H1 (cell line): ENCODE measurements around the gene PRDX5. TPM values are rescaled to one million over a fixed set of nuclear protein-coding genes. Genes with fewer than 3 reads are reported as not detected.

Experiments used
- CTCF ChIA-PET: fragments of 300-600 bp; sonication (Branson Sonifier 250); formaldehyde crosslinking; loops from one replicate; lab custom pipeline; 2021; ENCODE audit not compliant: partially characterized antibody; lab: Charles Lee
- POLR2A ChIA-PET: fragments of 300-600 bp; sonication (Branson Sonifier 250); formaldehyde crosslinking; loops from one replicate; lab custom pipeline; 2021; ENCODE audit warnings: inconsistent platforms; ENCODE audit not compliant: partially characterized antibody; lab: Charles Lee
- DNase-seq, 2 experiments: peaks; one replicate each; pipeline versions ENCODE4 v3.0.0 to v3.0.0-alpha.2; 2010 to 2022; ENCODE audit warnings: low spot score in 2 of 2, low read depth in 1 of 2, mixed read lengths in 1 of 2
- FAIRE-seq: peaks from 2 replicates; lab custom pipeline; 2011; peaks lifted over from hg19 to GRCh38; lab: Jason Lieb, UNC
- H2AFZ ChIP-seq: 2 replicates; pipeline ENCODE4 v1.8.1; 2012; ENCODE audit warnings: low read length, inconsistent platforms
- H2AK5ac ChIP-seq: 2 replicates; pipeline ENCODE4 v1.6.1; 2013; ENCODE audit warnings: low read depth, low read length
- H2BK120ac ChIP-seq: replicated peaks from 2 replicates; pipeline ENCODE3; 2013; ENCODE audit warnings: low read depth, low read length, inconsistent platforms
- H2BK12ac ChIP-seq: 2 replicates; pipeline ENCODE4 v1.6.1; 2013; ENCODE audit warnings: low read depth, low read length
- H2BK15ac ChIP-seq: 2 replicates; pipeline ENCODE4 v1.6.1; 2013; ENCODE audit warnings: low read length
- H2BK20ac ChIP-seq: 2 replicates; pipeline ENCODE4 v1.6.1; 2013; ENCODE audit warnings: low read length
- H2BK5ac ChIP-seq: 2 replicates; pipeline ENCODE4 v1.6.1; 2013; ENCODE audit warnings: low read depth, low read length
- H3K14ac ChIP-seq: 2 replicates; pipeline ENCODE4 v1.6.1; 2013; ENCODE audit warnings: inconsistent platforms; ENCODE audit not compliant: insufficient read length
- H3K18ac ChIP-seq: 2 replicates; pipeline ENCODE4 v1.6.1; 2013; ENCODE audit warnings: low read length; ENCODE audit errors: extremely low read depth
- H3K23ac ChIP-seq: 2 replicates; pipeline ENCODE4 v1.6.1; 2013; ENCODE audit warnings: inconsistent platforms; ENCODE audit not compliant: insufficient read length
- H3K23me2 ChIP-seq: 2 replicates; pipeline ENCODE4 v1.6.1; 2013; ENCODE audit warnings: low read depth, low read length
- H3K27ac ChIP-seq: 2 replicates; pipeline ENCODE4 v1.6.1; 2011; ENCODE audit warnings: low read depth, low read length, inconsistent platforms
- H3K27me3 ChIP-seq, 4 experiments: replicated peaks in 1 of 4; 1 replicate in 1 of 4; 2 replicates in 3 of 4; pipeline versions ENCODE4 v1.6.1 to v1.8.1; 2011 to 2013; ENCODE audit warnings: low read length in 3 of 4, mild to moderate bottlenecking in 3 of 4, inconsistent platforms in 2 of 4, mixed read lengths in 2 of 4, moderate library complexity in 1 of 4; ENCODE audit not compliant: control insufficient read depth in 3 of 4, insufficient read depth in 3 of 4; ENCODE audit errors: extremely low read depth in 1 of 4
- H3K36me3 ChIP-seq, 4 experiments: 2 replicates each; pipeline versions ENCODE4 v1.6.1 to v1.8.1; 2011 to 2013; ENCODE audit warnings: mild to moderate bottlenecking in 4 of 4, low read length in 3 of 4, moderate library complexity in 2 of 4, control low read depth in 1 of 4, inconsistent platforms in 1 of 4; ENCODE audit not compliant: insufficient read depth in 4 of 4, control insufficient read depth in 2 of 4
- H3K4ac ChIP-seq: replicated peaks from 2 replicates; pipeline ENCODE3; 2013; ENCODE audit warnings: low read length, low read depth, mixed read lengths, inconsistent platforms; ENCODE audit not compliant: insufficient read length
- H3K4me1 ChIP-seq, 4 experiments: replicated peaks in 1 of 4; 1 replicate in 1 of 4; 2 replicates in 3 of 4; pipeline versions ENCODE4 v1.6.1 to v1.8.1; 2011 to 2013; ENCODE audit warnings: low read length in 3 of 4, inconsistent platforms in 2 of 4, mixed read lengths in 1 of 4; ENCODE audit not compliant: insufficient read depth in 4 of 4, control insufficient read depth in 3 of 4
- H3K4me2 ChIP-seq, 2 experiments: 2 replicates each; pipeline versions ENCODE4 v1.6.1 to v1.8.1; 2011 to 2013; ENCODE audit warnings: low read depth in 2 of 2, low read length in 2 of 2, control low read depth in 1 of 2, inconsistent platforms in 1 of 2, mild to moderate bottlenecking in 1 of 2; ENCODE audit not compliant: insufficient read depth in 1 of 2
- H3K4me3 ChIP-seq, 4 experiments: fragments of 200-600, 300-600 bp in 1 of 4; sonication (generic), shearing (Covaris generic), sonication (Bioruptor Twin) in 1 of 4; 2 replicates each; pipeline versions ENCODE4 v1.5.1 to v1.8.1; 2011 to 2016; ENCODE audit warnings: low read length in 4 of 4, low read depth in 3 of 4, control low read depth in 2 of 4, inconsistent platforms in 2 of 4, mild to moderate bottlenecking in 2 of 4, mixed read lengths in 1 of 4, moderate library complexity in 1 of 4; ENCODE audit not compliant: insufficient read depth in 2 of 4; ENCODE audit errors: extremely low read depth in 1 of 4
- H3K56ac ChIP-seq: replicated peaks from 2 replicates; pipeline ENCODE3; 2013; ENCODE audit warnings: low read depth, mild to moderate bottlenecking, mixed read lengths, low read length, inconsistent platforms; ENCODE audit not compliant: insufficient read length
- H3K79me1 ChIP-seq: 2 replicates; pipeline ENCODE4 v1.6.1; 2013; ENCODE audit warnings: low read depth, low read length, control low read depth
- H3K79me2 ChIP-seq, 2 experiments: 2 replicates each; pipeline versions ENCODE4 v1.6.1 to v1.8.1; 2012 to 2013; ENCODE audit warnings: low read length in 2 of 2, mild to moderate bottlenecking in 2 of 2, inconsistent platforms in 1 of 2; ENCODE audit not compliant: insufficient read depth in 2 of 2, control insufficient read depth in 1 of 2
- H3K9ac ChIP-seq, 4 experiments: replicated peaks in 1 of 4; 1 replicate in 1 of 4; 2 replicates in 3 of 4; pipeline versions ENCODE4 v1.6.1 to v1.8.1; 2011 to 2013; ENCODE audit warnings: low read depth in 3 of 4, low read length in 3 of 4, control low read depth in 2 of 4, mild to moderate bottlenecking in 2 of 4, moderate library complexity in 2 of 4, inconsistent platforms in 1 of 4; ENCODE audit errors: extremely low read depth in 1 of 4
- H3K9me3 ChIP-seq, 2 experiments: 2 replicates each; pipeline versions ENCODE4 v1.6.1 to v1.8.1; 2012 to 2013; ENCODE audit warnings: mild to moderate bottlenecking in 2 of 2, moderate library complexity in 2 of 2, control low read depth in 1 of 2, inconsistent platforms in 1 of 2, low read depth in 1 of 2, low read length in 1 of 2, mixed read lengths in 1 of 2; ENCODE audit not compliant: insufficient read depth in 2 of 2
- H4K20me1 ChIP-seq, 2 experiments: replicated peaks in 1 of 2; 2 replicates each; pipeline versions ENCODE3 to v1.8.1; 2011 to 2013; ENCODE audit warnings: inconsistent platforms in 2 of 2, low read length in 2 of 2, mild to moderate bottlenecking in 1 of 2; ENCODE audit not compliant: insufficient read depth in 2 of 2, control insufficient read depth in 1 of 2
- H4K5ac ChIP-seq: 2 replicates; pipeline ENCODE4 v1.6.1; 2013; ENCODE audit warnings: low read length, low read depth, mixed read lengths, inconsistent platforms; ENCODE audit not compliant: insufficient read length
- H4K8ac ChIP-seq: 2 replicates; pipeline ENCODE4 v1.8.0; 2013; ENCODE audit warnings: mild to moderate bottlenecking, moderate library complexity, low read length, inconsistent platforms; ENCODE audit not compliant: insufficient read depth; ENCODE audit errors: extremely low read depth
- H4K91ac ChIP-seq: replicated peaks from 2 replicates; pipeline ENCODE3; 2013; ENCODE audit warnings: low read length, mixed read lengths, inconsistent platforms; ENCODE audit not compliant: insufficient read length
- BRCA1 ChIP-seq: IDR thresholded peaks from 2 replicates; pipeline ENCODE4 v1.6.1; 2012; ENCODE audit warnings: low read depth, low read length, improper control_type of control experiment
- EP300 ChIP-seq, 2 experiments: IDR thresholded peaks; 1 replicate in 1 of 2; 2 replicates in 1 of 2; pipeline ENCODE4 v1.6.1; 2011 to 2012; ENCODE audit warnings: low read depth in 2 of 2, low read length in 2 of 2, mild to moderate bottlenecking in 2 of 2, borderline replicate concordance in 1 of 2, inconsistent platforms in 1 of 2, moderate library complexity in 1 of 2
- HDAC2 ChIP-seq, 2 experiments: fragments of 300-600 bp in 1 of 2; sonication (generic) in 1 of 2; IDR thresholded peaks; 2 replicates each; pipeline ENCODE4 v1.6.1; 2011 to 2012; ENCODE audit warnings: low read depth in 2 of 2, low read length in 2 of 2, mild to moderate bottlenecking in 2 of 2, moderate library complexity in 2 of 2, borderline replicate concordance in 1 of 2, inconsistent platforms in 1 of 2
- HDAC6 ChIP-seq: IDR thresholded peaks from one replicate; pipeline ENCODE4 v1.7.1; 2012; ENCODE audit warnings: low read depth, mild to moderate bottlenecking, inconsistent platforms, low read length, moderate library complexity
- MAX ChIP-seq: IDR thresholded peaks from 2 replicates; pipeline ENCODE4 v1.6.1; 2012; ENCODE audit warnings: inconsistent platforms
- POU5F1 ChIP-seq: IDR thresholded peaks from 2 replicates; pipeline ENCODE4 v1.6.1; 2011; ENCODE audit warnings: low read depth, mild to moderate bottlenecking, low read length, moderate library complexity
- SIN3A ChIP-seq, 2 experiments: IDR thresholded peaks in 1 of 2; conservative IDR thresholded peaks in 1 of 2; 2 replicates each; pipeline ENCODE4 v1.6.1; 2011 to 2012; ENCODE audit warnings: low read length in 2 of 2, improper control_type of control experiment in 1 of 2, low read depth in 1 of 2, mild to moderate bottlenecking in 1 of 2
- TAF7 ChIP-seq: optimal IDR thresholded peaks from 2 replicates; pipeline ENCODE3; 2011; ENCODE audit warnings: low read depth, mild to moderate bottlenecking, inconsistent platforms, low read length, moderate library complexity, borderline replicate concordance
- TBP ChIP-seq: IDR thresholded peaks from 2 replicates; pipeline ENCODE4 v1.6.1; 2011; ENCODE audit warnings: low read depth, low read length, improper control_type of control experiment
- TEAD4 ChIP-seq: IDR thresholded peaks from 2 replicates; pipeline ENCODE4 v1.6.1; 2012; ENCODE audit warnings: low read depth, low read length, inconsistent platforms, mixed read lengths
- WGBS, 2 experiments: shearing (Covaris generic) in 1 of 2; methylation state at CpG; one replicate each; pipeline versions ENCODE4 v1.1.6 to v1.1.7; 2013 to 2015; ENCODE audit warnings: low lambda C conversion rate in 2 of 2, mixed read lengths in 2 of 2, inconsistent platforms in 1 of 2, low coverage in 1 of 2, missing lambda C conversion rate in 1 of 2; ENCODE audit not compliant: insufficient replicate concordance in 2 of 2, insufficient coverage in 1 of 2, insufficient read length in 1 of 2; ENCODE audit errors: extremely low coverage in 1 of 2, missing lambda C conversion rate in 1 of 2; 5-methylcytosine and 5-hydroxymethylcytosine counted together
- polyA plus RNA-seq, 7 experiments: library from polyadenylated mRNA; depleted of rRNA in 3 of 7; stranded (reverse) in 5 of 7; unstranded in 2 of 7; fragments of >200 nt in 5 of 7; fragments of 200-250 nt in 2 of 7; gene quantifications; 1 replicate in 5 of 7; 2 replicates in 1 of 7; 4 replicates in 1 of 7; pipeline versions ENCODE4 v1.2.1 to v1.2.3, GENCODE V29; 2011 to 2013; ENCODE audit warnings: missing spikeins in 2 of 7, mixed read lengths in 2 of 7
- total RNA-seq: library from RNA; stranded (reverse); fragmentation: NEBNext Ultra II Directional; extraction: Animal tissue kit (Norgen Biotek cat#: 25700); gene quantifications from 2 replicates; pipeline ENCODE4 v1.2.1, GENCODE V29; 2021

The PRDX5 gene
- total and polyA plus RNA-seq, 2 of the 8 experiments (the other 6 are each of a cell fraction or from before 2014, with no cell fraction given), result 201 to 582 TPM

DNA sequence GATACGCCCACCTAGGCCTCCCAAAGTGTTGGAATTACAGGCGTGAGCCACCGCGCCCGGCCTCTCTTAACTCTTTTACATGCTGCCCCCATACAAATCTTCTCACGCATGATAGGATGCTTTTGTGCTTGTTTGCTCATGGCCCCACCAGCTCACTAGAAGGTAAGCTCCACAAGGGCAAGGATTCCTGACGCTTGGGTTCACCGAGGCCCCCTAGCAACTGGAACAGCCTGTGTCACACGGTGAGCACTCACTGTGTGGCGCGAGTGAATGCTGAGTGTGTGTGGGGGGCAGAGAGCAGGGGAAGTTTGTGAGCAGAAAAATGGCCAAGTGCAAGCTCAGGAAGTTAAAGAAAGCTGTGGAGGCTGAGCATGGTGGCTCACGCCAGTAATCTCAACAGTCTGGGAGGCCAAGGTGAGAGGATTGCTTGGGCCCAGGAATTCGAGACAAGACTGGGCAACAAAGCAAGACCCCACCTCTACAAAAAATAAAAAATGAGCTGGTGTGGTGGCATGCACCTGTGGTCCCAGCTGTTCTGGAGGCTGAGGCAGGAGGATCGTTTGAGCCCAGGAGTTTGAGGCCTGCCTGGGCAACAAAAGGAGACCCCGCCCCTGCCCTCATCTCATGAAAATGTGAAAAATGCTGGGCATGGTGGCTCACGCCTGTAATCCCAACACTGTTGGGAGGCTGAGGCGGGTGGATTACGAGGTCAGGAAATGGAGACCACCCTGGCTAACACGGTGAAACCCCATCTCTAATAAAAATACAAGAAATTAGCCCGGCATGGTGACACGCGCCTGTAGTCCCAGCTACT lies 35.8 kb upstream of the PRDX5 start:
- Histone ChIP-seq H3K36me3 (no peaks in the 10 kb centered on the region; a peak in 1 of 8 replicates), H4K8ac (no peak overlapping the region), H3K27ac (no peak overlapping the region), H3K23ac (no peak overlapping the region), H3K9me3 (no peaks in the 10 kb centered on the region), H2BK15ac (no peak overlapping the region), H4K91ac (no peak overlapping the region), H3K79me2 (no peaks in the 10 kb centered on the region), H3K4me3 (no peak overlapping the region), H2BK20ac (no peak overlapping the region), H2BK5ac (no peak overlapping the region), H3K4ac (no peak overlapping the region), H3K4me1 (peaks cover 0 to 8% (median 4%) of the 10 kb centered on the region in 4 experiments; a peak in 4 of 7 replicates), H3K4me2 (no peak overlapping the region), H3K79me1 (no peaks in the 10 kb centered on the region; the same call in 1 of the 2 replicates), H2BK12ac (no peak overlapping the region; the same call in 1 of the 2 replicates), H3K9ac (no peak overlapping the region), H2AK5ac (no peak overlapping the region), H3K56ac (no peak overlapping the region), H2AFZ (no peak overlapping the region), H4K20me1 (no peaks in the 10 kb centered on the region), H3K14ac (no peak overlapping the region), H3K18ac (no peak overlapping the region), H4K5ac (no peak overlapping the region), H2BK120ac (no peak overlapping the region), H3K27me3 (peaks cover 0 to 7% (median 0%) of the 10 kb centered on the region in 4 experiments; a peak in 1 of 7 replicates), H3K23me2 (peaks cover 10% of the 10 kb centered on the region; the same call in 1 of the 2 replicates)
- ChIA-PET POLR2A (interaction anchor here (1.5 to 9.5 kb wide), 4 partner anchors 12 to 37 kb away, joined by 3 to 79 read pairs (median 28); partner anchors contain the start of genes ESRRA and PPP1R14B), CTCF (interaction anchor here (0.7 to 11.4 kb wide), 6 partner anchors 12 to 61 kb away, joined by 3 to 134 read pairs (median 4); partner anchors contain the start of genes CATSPERZ and ESRRA)
- no peak for FAIRE-seq
- no peak for DNase-seq
- 90% methylated on average over 21 of the region's 22 CpGs; no CpG with 5 or more reads in 1 of the 2 experiments for WGBS, 2 experiments
- TF ChIP-seq HDAC2 (IDR thresholded peaks at IDR 0.05; ENCODE audit: borderline replicate concordance in 1 of 2, low read depth in 2 of 2, low read length in 2 of 2) (no peak), BRCA1 (no peak), TBP (no peak), HDAC6 (no peak), TEAD4 (no peak), POU5F1 (no peak), EP300 (IDR thresholded peaks at IDR 0.05; ENCODE audit: borderline replicate concordance in 1 of 2, low read depth in 2 of 2, low read length in 2 of 2) (no peak), SIN3A (conservative IDR thresholded peaks at IDR 0.05 in 1 of 2, IDR thresholded peaks at IDR 0.05 in 1 of 2; ENCODE audit: low read depth in 1 of 2, low read length in 2 of 2) (no peak), TAF7 (no peak), MAX (no peak)
